Left forelimb (tissue), 1 donor: ENCODE measurements around the gene ERGIC1.

ENCODE experiments used
- DNase-seq: peaks from one replicate; pipeline ENCODE4 v3.0.0-alpha.2; 2018; ENCODE audit warnings: low spot score

The ERGIC1 gene

GRCh38 chr5:172985596-172985995, 151.5 kb downstream of the ERGIC1 start:
- no peak for DNase-seq

GRCh38 chr5:172988276-172988675, 154.2 kb downstream of the ERGIC1 start:
- DNase-seq: no peak

GRCh38 chr5:172990776-172991175, 156.7 kb downstream of the ERGIC1 start:
- no peak for DNase-seq

GRCh38 chr5:172994405-172994804, 160.4 kb downstream of the ERGIC1 start:
- DNase-seq: no peak

- DNase-seq: no peak
These were observed 165.4 kb downstream of the ERGIC1 start for GRCh38 chr5:172999372-172999973.

GRCh38 chr5:172999974-173000373, 165.9 kb downstream of the ERGIC1 start:
- no peak for DNase-seq

GRCh38 chr5:173001229-173001841, 167.3 kb downstream of the ERGIC1 start:
- no peak for DNase-seq
